Renal cortex interstitium (tissue), 11 donors: ENCODE measurements around the gene UBQLN1. TPM values are rescaled to one million over a fixed set of nuclear protein-coding genes. Genes with fewer than 3 reads are reported as not detected.
"Not testable (repeated sequence)": the region's sequence is repeated elsewhere in the genome, so short reads cannot be mapped to it uniquely, and the experiment has no call there.

Experiments
- DNase-seq, 11 donors: peaks; one replicate each; pipeline ENCODE4 v3.0.0-alpha.2; 2013; ENCODE audit warnings: low read depth in 9 of 11, low spot score in 4 of 11; ENCODE audit errors: extremely low read depth in 1 of 11
- polyA plus RNA-seq, 3 donors: library from polyadenylated mRNA; unstranded; fragments of 120-200 nt; gene quantifications; one replicate each; pipeline ENCODE4 v1.2.1, GENCODE V29; 2013; ENCODE audit not compliant: insufficient read length in 3 of 3

UBQLN1 gene
- polyA plus RNA-seq, 3 donors = 112 to 119 (median 116) TPM

DNA sequence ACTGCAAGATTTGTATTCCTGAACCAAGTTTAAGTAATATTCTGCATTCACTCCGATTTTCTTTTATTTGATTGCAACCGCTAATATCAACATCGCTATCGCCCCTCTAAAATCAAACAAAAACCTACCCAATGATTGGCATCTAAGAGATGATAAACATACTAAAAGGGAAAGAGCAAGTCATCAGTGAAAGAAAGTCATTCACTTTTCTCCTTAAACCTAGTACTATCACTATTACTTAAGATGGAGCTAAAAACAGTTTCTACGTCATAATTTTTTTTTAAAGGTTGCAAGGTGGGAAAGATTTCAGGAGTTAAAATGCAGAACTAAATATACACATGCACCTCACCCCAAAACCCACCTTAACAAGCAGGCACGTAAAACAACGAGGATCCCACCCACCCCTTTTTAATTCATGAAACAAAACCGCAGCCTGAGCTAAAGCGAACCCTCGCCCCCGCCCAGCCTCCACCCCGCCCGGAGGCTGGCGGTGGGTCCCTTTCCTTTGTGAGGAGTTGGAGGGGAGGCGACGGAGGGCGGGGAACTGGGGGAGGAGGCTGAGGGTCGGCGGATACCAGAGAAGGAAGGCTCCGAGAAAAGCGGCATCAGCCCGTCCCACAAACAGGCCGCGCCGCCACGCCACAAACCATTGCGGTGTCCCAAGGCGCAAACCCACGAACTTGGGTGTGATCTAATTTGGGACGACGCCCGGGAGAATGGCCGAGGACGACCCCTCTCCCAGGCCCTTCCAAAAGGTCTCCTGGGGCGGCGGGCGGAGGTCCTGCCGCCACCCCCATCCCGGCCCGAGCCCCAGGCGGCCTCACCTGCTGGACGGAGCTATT lies 861 bp downstream of the UBQLN1 start:
- peak; percentile 28 to 70 (median 50) for DNase-seq

DNA sequence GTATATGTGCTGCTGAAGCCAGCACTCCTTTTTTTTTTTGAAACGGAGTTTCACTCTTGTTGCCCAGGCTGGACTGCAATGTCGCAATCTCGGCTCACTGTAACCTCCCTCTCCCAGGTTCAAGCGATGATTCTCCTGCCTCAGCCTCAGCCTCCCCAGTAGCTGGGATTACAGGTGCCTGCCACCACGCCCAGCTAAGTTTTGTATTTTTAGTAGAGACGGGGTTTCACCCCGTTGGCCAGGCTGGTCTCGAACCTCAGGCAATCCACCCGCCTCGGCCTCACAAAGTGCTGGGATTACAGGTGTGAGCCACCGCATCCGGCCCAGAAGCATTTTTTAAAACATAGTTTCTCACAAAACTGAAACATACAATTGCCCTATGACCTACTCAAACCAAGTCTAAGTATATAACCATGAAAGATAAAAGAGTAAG lies 2.5 kb downstream of the UBQLN1 start:
- not testable (repeated sequence) for DNase-seq

DNA sequence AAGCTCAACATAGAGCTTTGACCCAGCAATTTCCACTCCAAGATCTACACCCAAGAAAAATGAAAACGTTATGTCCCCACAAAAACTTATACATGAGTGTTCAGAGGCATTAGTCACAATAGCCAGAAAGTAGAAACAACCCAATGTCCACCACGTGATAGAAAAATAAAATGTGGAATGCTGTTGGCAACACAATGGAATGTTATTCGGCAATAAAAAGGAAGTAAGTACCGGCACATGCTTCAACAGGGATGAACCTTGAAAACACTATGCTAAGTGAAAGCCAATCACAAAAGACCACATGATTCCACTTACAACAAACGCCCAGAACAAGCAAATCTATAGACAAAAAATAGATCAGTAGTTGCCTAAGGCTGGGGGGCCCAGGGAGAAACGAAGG lies 6.0 kb downstream of the UBQLN1 start:
- DNase-seq = no peak

DNA sequence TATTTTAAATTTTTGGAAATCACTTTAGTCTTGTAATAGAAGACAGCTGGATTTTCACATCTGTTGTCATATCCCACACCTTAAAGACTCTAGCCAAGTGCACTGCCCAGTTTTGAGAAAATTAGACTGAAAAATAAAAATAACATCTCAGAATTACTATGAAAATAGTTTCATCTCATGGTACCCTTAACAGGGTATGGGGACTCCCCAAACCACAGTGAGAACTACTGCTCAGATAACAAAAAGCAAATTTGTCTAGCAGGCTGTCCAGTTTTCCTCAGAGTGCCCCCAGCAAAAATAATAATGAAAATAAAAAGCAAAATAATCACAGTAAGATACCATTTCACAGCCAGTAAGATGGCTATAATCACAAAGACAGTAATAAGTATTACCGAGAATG lies 6.5 kb downstream of the UBQLN1 start:
- no peak for DNase-seq

DNA sequence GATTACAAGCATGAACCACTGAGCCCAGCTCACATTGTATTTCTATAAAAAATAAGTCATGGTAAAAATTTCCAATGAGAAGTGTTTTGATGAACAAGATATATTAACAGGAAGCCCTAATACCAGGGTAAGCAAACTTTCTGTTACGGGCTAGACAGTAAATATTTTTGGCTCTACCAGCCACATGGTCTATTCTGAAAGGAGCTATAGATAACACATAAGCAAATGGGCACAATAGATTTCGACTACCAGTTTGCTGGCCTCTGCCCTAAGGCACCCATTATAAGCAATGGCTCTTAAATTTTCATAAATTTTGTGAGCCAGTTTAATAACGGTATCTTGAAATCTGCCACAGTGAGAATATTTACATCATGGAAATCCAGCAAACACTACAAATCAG lies 8.1 kb downstream of the UBQLN1 start:
- no peak for DNase-seq

DNA sequence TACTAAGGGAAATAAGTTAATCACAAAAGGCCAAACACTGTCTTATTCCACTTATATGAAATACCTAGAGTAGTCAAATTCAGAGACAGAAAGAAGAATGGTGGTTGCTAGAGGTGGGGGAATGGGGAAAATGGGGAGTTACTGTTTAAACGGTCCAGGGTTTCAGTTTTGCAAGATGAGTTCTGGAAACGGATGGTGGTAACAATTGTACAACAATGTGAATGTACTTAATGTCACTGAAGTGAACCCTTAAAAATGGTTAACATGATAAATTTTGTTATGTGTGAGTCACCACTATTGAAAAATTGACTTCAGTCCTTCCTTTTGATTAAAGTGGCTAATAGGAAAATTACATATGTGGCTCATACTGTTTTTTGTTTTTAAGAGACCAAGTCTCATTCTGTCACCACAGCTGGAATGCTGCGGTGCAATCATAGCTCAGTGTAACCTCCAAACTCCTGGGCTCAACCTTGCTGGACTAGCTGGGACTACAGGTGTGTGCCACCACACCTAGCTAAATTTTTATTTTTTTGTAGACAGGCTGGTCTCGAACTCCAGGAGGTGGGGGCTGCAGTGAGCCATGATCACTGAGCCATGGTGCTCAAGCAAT lies 8.7 kb downstream of the UBQLN1 start:
- DNase-seq = no peak

DNA sequence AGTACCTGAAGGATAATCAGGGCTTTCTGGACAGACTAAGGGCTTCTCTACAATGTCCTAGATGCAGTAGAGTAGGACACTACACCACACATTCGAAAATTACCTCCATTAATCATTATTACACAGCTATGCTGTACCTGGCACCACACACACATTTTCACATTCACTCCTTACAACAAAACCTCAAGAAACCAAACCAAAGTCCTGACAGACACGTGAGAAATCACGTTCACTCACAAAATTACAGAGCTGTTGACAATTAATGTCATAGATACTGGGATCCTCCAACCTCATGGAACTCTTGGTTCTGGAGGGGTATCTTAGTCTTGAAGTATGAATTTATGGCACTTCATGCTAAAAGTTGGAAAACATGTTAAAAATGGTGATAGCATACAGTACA lies 16.3 kb downstream of the UBQLN1 start:
- no peak for DNase-seq

DNA sequence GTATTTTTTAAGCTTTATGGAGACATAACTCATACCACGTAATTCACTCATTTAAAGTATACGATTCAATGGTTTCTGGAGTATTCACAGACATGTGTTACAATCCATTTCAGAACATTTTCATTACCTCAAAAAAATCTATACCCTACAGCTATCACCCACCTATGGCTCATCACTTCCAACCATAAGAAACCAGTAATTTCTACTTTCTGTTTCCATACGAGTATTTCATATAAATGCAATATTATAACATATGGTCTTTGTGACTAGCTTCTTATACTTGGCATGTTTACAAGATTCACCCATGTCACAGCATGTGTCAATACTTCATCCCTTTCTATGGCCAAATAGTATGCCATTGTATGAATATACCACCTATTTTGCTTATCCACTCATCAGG lies 18.8 kb downstream of the UBQLN1 start:
- no peak for DNase-seq

DNA sequence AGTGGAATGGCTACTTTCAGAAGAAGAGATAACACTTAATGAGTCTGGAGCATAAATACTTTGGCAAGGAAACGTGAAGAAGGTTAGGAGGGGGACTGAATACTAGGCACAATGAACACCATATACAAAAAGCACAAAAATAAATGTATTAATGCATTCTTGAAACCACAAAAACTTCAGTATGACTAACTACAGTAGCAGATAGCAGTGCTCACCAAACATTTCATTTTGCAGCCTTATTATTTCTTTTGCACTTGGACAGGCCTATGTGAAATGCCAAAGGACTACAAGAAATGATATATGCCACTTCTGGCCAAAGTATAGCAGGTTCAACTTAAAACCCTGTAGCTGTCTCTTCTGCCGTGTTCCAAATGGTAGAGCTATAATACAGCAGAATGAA lies 26.3 kb downstream of the UBQLN1 start:
- DNase-seq = no peak

DNA sequence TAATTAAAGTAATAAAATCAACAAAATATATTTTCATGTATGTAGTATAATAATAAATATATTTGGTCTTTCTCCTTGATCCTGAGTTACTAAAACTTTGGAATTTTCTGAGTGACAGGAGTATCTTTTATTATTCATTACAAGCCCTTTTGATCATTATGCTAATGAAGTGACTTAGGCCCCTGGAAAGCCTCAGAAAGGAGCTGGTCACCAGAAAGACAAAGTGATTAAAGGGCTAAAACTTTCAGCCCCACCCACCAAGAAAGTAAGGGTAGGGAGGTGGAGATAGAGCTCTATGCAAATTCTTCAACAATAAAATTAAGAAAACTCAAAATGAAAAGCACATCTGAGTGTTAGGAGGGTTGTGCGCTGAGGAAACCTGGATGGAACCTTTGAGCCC lies 27.5 kb downstream of the UBQLN1 start:
- no peak for DNase-seq

DNA sequence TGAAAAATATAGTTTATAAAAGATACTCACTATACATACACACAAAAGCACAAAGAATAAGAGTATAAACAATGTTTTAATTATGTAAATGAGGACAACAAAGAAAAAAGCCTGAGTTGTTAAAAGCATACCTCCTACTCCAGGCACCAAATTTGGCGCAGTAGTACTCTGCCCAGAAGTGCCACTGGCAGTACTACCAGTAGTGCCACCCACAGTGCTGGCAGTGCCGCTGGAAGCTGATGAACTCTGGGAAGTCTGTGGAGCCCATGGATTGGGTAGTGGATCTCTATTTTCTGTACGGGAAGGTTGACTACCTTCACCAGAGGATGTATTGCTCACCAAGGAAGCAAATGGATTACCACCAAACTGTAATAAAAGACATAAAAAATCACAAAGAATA lies 30.2 kb downstream of the UBQLN1 start:
- DNase-seq = no peak

DNA sequence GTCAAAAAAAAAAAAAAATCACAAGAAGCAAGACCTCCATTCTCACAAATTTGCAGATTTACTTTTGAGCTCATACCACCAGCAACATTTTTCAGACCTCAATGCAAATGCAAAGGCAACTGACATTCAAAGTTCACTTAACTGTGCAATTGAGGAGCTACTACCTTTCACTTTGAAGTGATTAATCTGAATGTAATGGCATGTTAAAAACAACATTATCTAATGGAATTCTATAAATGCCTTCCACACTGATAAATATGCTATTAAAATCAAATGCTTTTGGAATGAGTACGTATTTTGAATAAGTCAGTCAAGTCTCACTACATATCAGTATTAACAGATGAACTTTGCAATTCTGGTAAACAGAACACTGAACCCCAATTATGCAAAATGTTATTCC lies 32.3 kb downstream of the UBQLN1 start:
- DNase-seq = no peak

DNA sequence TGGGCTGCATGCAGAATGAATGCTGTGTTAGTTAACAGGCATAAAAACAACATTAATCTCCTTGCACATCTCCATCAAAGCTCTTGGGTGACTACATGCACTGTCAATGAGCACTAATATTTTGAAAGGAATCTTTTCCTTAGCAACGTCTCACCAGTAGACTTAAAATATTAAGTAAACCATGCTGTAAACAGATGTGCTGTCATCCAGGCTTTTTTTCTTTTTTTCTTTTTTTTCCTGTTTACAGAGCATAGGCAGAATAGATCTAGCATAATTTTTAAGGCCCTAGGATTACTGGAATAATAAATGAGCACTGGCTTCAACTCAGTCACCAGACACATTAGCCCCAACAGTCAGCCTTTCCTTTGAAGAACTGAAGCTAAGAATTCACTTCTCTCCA lies 36.3 kb downstream of the UBQLN1 start:
- DNase-seq = no peak

DNA sequence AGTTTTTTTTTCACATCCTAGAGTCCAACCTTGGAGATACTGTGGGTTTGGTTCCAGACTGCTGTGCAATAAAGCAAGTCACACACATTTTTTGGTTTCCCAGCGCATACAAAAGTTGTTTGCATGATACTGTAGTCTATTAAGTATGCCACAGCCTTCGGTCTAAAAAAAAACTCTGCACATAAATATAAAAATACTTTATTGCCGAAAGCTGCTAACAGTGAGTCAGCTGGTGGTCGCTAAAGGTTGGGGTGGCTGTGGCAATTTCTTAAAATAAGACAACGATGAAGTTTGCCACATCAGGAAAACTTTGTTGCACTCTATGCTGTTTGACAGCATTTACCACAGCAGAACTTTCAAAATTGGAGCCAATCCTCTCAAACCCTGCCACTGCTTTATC lies 37.4 kb downstream of the UBQLN1 start:
- no peak for DNase-seq

DNA sequence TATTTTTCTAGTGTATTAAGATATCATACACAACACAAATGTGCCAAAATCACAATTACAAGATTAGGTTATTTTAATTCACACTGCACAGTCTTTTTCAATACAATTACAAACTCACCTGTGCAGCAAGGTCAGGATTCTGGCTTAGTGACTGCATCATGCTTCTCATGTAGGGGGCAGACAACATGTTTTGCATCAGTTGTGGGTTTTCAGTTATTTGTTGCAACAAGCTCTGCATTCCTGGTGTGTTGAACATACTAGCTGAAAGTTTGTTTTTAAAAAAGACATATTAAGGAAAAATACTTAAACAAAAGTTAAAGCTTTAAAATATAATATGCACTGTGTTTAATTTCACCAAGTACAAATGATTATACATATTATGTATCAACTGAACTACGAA lies 38.7 kb downstream of the UBQLN1 start:
- no peak for DNase-seq

DNA sequence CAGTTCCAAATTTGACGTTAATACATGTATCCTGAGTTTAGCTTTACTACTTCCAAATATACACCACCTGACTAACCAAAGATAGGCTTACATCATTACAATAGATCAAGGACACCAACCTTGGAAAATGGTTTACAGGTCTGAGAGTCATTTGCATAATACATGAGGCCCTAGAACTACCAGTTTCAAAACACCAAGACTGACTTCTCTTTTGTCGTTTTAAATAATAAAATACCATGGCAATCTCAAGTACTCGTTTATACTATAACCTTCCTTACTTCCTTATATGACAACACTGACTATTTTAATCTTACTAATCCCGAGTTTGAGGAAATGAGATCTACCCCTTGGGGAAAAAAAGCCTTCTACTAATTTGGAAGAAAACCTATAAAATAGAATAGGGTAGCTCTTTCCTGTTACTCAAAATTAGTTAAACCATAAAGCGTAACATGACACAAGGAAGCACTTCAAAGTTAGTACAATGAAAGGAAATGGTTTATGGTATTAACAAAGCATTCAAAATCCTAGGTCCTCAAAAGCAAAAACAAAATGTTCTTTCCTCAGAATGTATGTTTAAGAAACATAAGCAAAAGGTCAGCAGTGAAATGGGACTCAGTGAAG lies 42.1 kb downstream of the UBQLN1 start:
- no peak for DNase-seq

DNA sequence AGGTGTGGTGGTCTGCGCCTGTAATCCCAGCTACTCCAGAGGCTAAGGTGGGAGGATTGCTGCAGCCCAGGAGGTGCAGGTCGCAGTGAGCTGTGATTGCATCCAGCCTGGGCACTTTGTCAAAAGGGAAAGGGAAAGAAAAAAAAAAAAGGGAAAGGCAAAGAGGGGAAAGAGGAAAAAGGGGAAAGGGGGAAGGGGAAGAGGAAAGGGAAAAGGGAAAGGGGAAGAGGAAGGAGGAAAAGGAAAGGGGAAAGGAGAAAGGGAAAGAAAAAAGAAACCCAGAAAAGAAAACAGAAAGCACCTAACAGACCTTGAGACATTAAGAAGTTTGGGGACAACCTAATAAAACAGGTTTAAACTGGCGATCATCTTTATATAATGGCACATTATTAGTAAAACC lies 44.8 kb downstream of the UBQLN1 start:
- DNase-seq = no peak

DNA sequence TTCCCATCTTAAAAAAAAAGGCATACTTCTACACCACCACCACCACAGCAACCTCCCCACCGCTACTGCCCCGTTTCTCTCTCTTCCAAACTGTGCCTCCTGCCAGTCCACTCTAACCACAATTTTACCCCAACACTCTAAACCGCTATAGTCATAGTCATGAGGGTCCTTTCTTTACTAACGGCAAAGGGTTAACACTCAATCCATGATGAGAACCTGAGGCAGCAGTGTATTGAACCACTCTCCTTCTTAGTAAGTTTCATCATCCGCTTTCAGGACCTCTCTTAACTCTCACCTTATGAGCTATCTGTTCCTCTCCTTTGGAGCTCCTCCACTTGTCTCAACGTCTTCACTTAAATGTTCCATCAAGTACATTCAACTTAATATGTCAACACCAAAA lies 50.8 kb downstream of the UBQLN1 start:
- DNase-seq = no peak

DNA sequence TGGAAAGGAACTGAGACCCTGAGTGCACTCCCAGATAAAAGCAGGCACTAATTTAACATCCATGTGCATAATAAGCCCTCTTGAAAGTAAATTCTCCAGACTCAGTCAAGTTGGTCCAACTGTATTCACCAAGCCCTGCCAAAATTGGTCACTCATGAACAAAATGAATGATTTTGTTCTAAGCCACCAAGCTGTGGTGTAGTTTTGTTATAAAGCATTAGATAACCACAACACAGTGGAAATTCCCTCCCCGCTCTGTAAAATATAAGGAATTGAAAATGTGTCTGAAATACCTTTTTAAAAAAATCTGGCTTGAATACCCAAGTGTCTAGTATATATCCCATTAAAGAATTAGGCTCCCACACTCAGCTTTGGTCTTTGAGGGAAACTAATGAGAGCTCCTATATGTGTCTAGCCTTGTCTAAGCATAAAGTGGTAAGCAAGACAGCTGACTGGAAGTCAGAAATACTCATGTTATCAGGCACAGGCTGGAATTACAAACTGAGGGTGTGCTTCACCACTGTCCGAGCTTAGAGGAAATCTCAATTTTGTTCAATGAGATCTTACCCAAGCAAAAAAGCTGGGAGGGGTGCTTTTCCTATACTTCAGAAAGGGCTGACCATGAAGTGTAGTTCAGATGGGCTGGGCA lies 51.6 kb downstream of the UBQLN1 start:
- no peak for DNase-seq

DNA sequence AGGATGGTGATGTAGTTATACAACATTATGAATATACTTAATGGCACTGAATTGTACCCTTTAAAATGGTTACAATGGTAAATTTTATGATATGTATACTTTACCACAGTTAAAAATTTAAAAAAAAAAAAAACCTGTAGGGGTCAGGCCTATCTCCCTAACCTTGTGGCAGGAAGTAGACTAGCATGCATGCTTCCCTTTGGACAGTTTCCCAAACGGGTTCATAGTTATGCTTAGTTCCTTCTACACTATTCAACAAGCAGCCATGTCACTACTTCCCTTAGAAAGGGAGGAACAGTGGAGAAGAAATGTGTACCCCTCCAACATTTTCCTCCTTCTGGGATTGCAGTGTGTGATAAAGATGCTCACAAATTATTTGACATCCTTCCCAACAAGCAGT lies 52.3 kb downstream of the UBQLN1 start:
- no peak for DNase-seq
